CD4-positive, alpha-beta T cell (primary cell): ENCODE measurements around the gene PHACTR3. TPM values are rescaled to one million over a fixed set of nuclear protein-coding genes. Genes with fewer than 3 reads are reported as not detected.

Experiments
- ATAC-seq: fragments of 200-7000 bp; cut with Tn5 transposase; one replicate; pipeline ENCODE4 v1.10.0; 2022; ENCODE audit warnings: mild to moderate bottlenecking; ENCODE audit not compliant: poor library complexity
- CTCF ChIA-PET: fragments of 350-600 bp; sonication (Branson Sonifier 250); formaldehyde crosslinking; loops from one replicate; lab custom pipeline; 2021; ENCODE audit warnings: antibody characterized with exemption, inconsistent platforms; lab: Charles Lee
- POLR2A ChIA-PET: fragments of 350-600 bp; sonication (Branson Sonifier 250); formaldehyde crosslinking; loops from one replicate; lab custom pipeline; 2021; ENCODE audit warnings: antibody characterized with exemption, inconsistent platforms; lab: Charles Lee
- DNase-seq, 14 experiments: peaks; one replicate each; pipeline ENCODE4 v3.0.0-alpha.2; 2013 to 2020; ENCODE audit warnings: mixed read lengths in 2 of 14
- H3K27ac ChIP-seq, 2 donors: one replicate each; pipeline versions ENCODE4 v1.5.1 to v1.7.0; 2013; ENCODE audit warnings: low read length in 2 of 2, low read depth in 1 of 2, mild to moderate bottlenecking in 1 of 2
- H3K27me3 ChIP-seq, 2 experiments: 1 replicate in 1 of 2; 2 replicates in 1 of 2; pipeline versions ENCODE4 v1.6.1 to v1.7.0; 2013; ENCODE audit warnings: low read length in 2 of 2, control low read depth in 1 of 2, mild to moderate bottlenecking in 1 of 2, moderate library complexity in 1 of 2; ENCODE audit not compliant: insufficient read depth in 2 of 2, control insufficient read depth in 1 of 2
- H3K36me3 ChIP-seq: one replicate; pipeline ENCODE4 v1.6.1; 2013; ENCODE audit warnings: low read length, control low read depth; ENCODE audit not compliant: insufficient read depth
- H3K4me1 ChIP-seq: one replicate; pipeline ENCODE4 v1.6.1; 2013; ENCODE audit warnings: low read length, control low read depth; ENCODE audit not compliant: insufficient read depth
- H3K4me3 ChIP-seq: one replicate; pipeline ENCODE4 v1.5.1; 2013; ENCODE audit warnings: mild to moderate bottlenecking, low read length, moderate library complexity
- H3K9me3 ChIP-seq, 2 experiments: 1 replicate in 1 of 2; 2 replicates in 1 of 2; pipeline versions ENCODE4 v1.6.1 to v1.7.0; 2013; ENCODE audit warnings: low read length in 2 of 2, mild to moderate bottlenecking in 2 of 2, control low read depth in 1 of 2, moderate library complexity in 1 of 2; ENCODE audit not compliant: control insufficient read depth in 1 of 2, insufficient read depth in 1 of 2
- H3K27ac Mint-ChIP-seq: one replicate; pipeline ENCODE4 v1.8.0; 2020; ENCODE audit warnings: mixed read lengths
- H3K27me3 Mint-ChIP-seq: one replicate; pipeline ENCODE4 v1.8.0; 2021; ENCODE audit warnings: mixed read lengths
- H3K36me3 Mint-ChIP-seq: one replicate; pipeline ENCODE4 v1.8.0; 2021; ENCODE audit warnings: low read depth, mixed read lengths
- H3K4me1 Mint-ChIP-seq: one replicate; pipeline ENCODE4 v1.8.0; 2021; ENCODE audit warnings: low read depth, mixed read lengths
- H3K4me3 Mint-ChIP-seq: one replicate; pipeline ENCODE4 v1.8.0; 2020; ENCODE audit warnings: mild to moderate bottlenecking, mixed read lengths
- H3K9me3 Mint-ChIP-seq: one replicate; pipeline ENCODE4 v1.8.0; 2020; ENCODE audit warnings: mixed read lengths
- CTCF ChIP-seq: fragments of 200-600 bp; IDR thresholded peaks from one replicate; pipeline ENCODE4 v1.8.0; 2022; ENCODE audit warnings: antibody characterized with exemption, mild to moderate bottlenecking
- intact Hi-C, 2 experiments: fragments of 100-400 bp; cut with DNase I in 1 of 2; cut with micrococcal nuclease in 1 of 2; formaldehyde crosslinking; loops; one replicate each; pipeline versions ENCODE4 v1.15.1 to v1.9.0; 2023 to 2025; cut with DNase I, micrococcal nuclease
- total RNA-seq, 174 experiments: library from RNA in 2 of 174; stranded (reverse) in 2 of 174; gene quantifications; one replicate each; pipeline ENCODE4 v1.2.3 and lab custom pipeline; 2021 to 2026

The PHACTR3 gene
- total RNA-seq, 2 experiments from 2014 or later, result not detected

GRCh38 chr20:59628171-59628570, 23.8 kb downstream of the PHACTR3 start:
- POLR2A ChIA-PET, result no interaction called here
- Mint-ChIP-seq H3K36me3 (no peaks in the 10 kb centered on the region), H3K4me3 (no peak overlapping the region), H3K4me1 (no peaks in the 10 kb centered on the region), H3K27me3 (peaks cover 25% of the 10 kb centered on the region), H3K27ac (no peak overlapping the region), H3K9me3 (no peaks in the 10 kb centered on the region)
- no peak overlapping the region for H3K27ac ChIP-seq
- intact Hi-C loops, result loop anchor here in 1 of 2 experiments (10.0 kb wide), 1 partner anchor 987 kb away; no protein-coding TSS in a partner anchor
- TF ChIP-seq CTCF, result no peak
- H3K27me3 ChIP-seq, result no peaks in the 10 kb centered on the region
- peaks cover 0 to 11% of the 10 kb centered on the region in 2 experiments for H3K9me3 ChIP-seq
- DNase-seq (no peak), ATAC-seq (no peak)
- CTCF ChIA-PET, result no interaction called here
- no peaks in the 10 kb centered on the region for H3K4me1 ChIP-seq
- H3K4me3 ChIP-seq, result no peak overlapping the region
- H3K36me3 ChIP-seq, result no peaks in the 10 kb centered on the region

GRCh38 chr20:59629141-59630045, 25.1 kb downstream of the PHACTR3 start:
- no peaks in the 10 kb centered on the region for H3K36me3 ChIP-seq
- ChIA-PET CTCF (no interaction called here), POLR2A (no interaction called here)
- H3K27ac Mint-ChIP-seq, result no peak overlapping the region
- H3K9me3 ChIP-seq, result peaks cover 0 to 7% of the 10 kb centered on the region in 2 experiments
- no peaks in the 10 kb centered on the region for H3K9me3 Mint-ChIP-seq
- no peaks in the 10 kb centered on the region for H3K4me1 ChIP-seq
- peaks cover 34% of the 10 kb centered on the region for H3K27me3 Mint-ChIP-seq
- no peak overlapping the region for H3K4me3 ChIP-seq
- H3K36me3 Mint-ChIP-seq, result no peaks in the 10 kb centered on the region
- no peak for ATAC-seq
- no peaks in the 10 kb centered on the region for H3K27me3 ChIP-seq
- TF ChIP-seq CTCF, result no peak
- H3K27ac ChIP-seq, result no peak overlapping the region
- no peak for DNase-seq
- H3K4me3 Mint-ChIP-seq, result no peak overlapping the region
- intact Hi-C loops, result loop anchor here in 1 of 2 experiments (10.0 kb wide), 1 partner anchor 985 kb away; no protein-coding TSS in a partner anchor
- no peaks in the 10 kb centered on the region for H3K4me1 Mint-ChIP-seq

- Histone ChIP-seq H3K4me3 (no peak overlapping the region), H3K27ac (no peak overlapping the region), H3K27me3 (no peaks in the 10 kb centered on the region), H3K4me1 (no peaks in the 10 kb centered on the region), H3K36me3 (no peaks in the 10 kb centered on the region), H3K9me3 (peaks cover 0 to 6% of the 10 kb centered on the region in 2 experiments)
- Mint-ChIP-seq H3K4me1 (no peaks in the 10 kb centered on the region), H3K4me3 (no peak overlapping the region), H3K27me3 (peaks cover 36% of the 10 kb centered on the region), H3K27ac (no peak overlapping the region), H3K9me3 (no peaks in the 10 kb centered on the region), H3K36me3 (no peaks in the 10 kb centered on the region)
- TF ChIP-seq CTCF, result no peak
- ChIA-PET CTCF (no interaction called here), POLR2A (no interaction called here)
- DNase-seq (no peak), ATAC-seq (no peak)
- intact Hi-C loops, result no loop called here
Measured at GRCh38 chr20:59630526-59630925, 26.2 kb downstream of the PHACTR3 start.
